Renal pelvis (tissue), 4 donors: ENCODE data around the gene SPRR2D. TPM values are rescaled to one million over a fixed set of nuclear protein-coding genes. Genes with fewer than 3 reads are reported as not detected.
"Not testable (repeated sequence)": the region's sequence is repeated elsewhere in the genome, so short reads cannot be mapped to it uniquely, and the experiment has no call there.

Source experiments
- DNase-seq: peaks from one replicate; pipeline ENCODE4 v3.0.0-alpha.2; 2013
- polyA plus RNA-seq, 3 donors: library from polyadenylated mRNA; unstranded; fragments of 120-200 nt; gene quantifications; one replicate each; pipeline ENCODE4 v1.2.1, GENCODE V29; 2013; ENCODE audit not compliant: insufficient read length in 3 of 3

SPRR2D gene
- polyA plus RNA-seq, 3 donors = 0.14 TPM; not detected in 2

- not testable (repeated sequence) for DNase-seq
These were observed 19.1 kb downstream of the SPRR2D start for GRCh38 chr1:153021829-153022228.

- DNase-seq = not testable (repeated sequence)
These were observed 29.6 kb downstream of the SPRR2D start for GRCh38 chr1:153011235-153011758.

GRCh38 chr1:153001382-153001781, 39.5 kb downstream of the SPRR2D start, which contains the start of gene SPRR3:
SPRR3 (plus strand) TSS chr1:153001749; CDS start chr1:153003021, 1,272 bp downstream.
- no peak for DNase-seq

GRCh38 chr1:153000294-153000693, 40.6 kb downstream of the SPRR2D start:
- no peak for DNase-seq

GRCh38 chr1:152999818-153000217, 41.1 kb downstream of the SPRR2D start:
- no peak for DNase-seq

- no peak for DNase-seq
These were observed 42.4 kb downstream of the SPRR2D start for GRCh38 chr1:152998476-152998875.

GRCh38 chr1:152997901-152998300, 43.0 kb downstream of the SPRR2D start:
- DNase-seq = no peak

- DNase-seq = no peak
These were observed 44.1 kb downstream of the SPRR2D start for GRCh38 chr1:152996633-152997400.

- DNase-seq = no peak
These were observed 45.1 kb downstream of the SPRR2D start for GRCh38 chr1:152995842-152996241.

- no peak for DNase-seq
These were observed 47.7 kb downstream of the SPRR2D start for GRCh38 chr1:152993186-152993585.

Other genes with a start within 250 kb of the SPRR2D start
- gene LCE1D, start 244.4 kb downstream of the SPRR2D start, polyA plus RNA-seq = not detected
- gene LCE1C, start 234.5 kb downstream of the SPRR2D start, polyA plus RNA-seq = not detected
- not detected for gene LCE1B, start 229.1 kb downstream of the SPRR2D start, polyA plus RNA-seq
- gene LCE1A, start 213.6 kb downstream of the SPRR2D start, polyA plus RNA-seq = not detected
- not detected for gene LCE6A, start 198.3 kb downstream of the SPRR2D start, polyA plus RNA-seq
- not detected for gene LCE7A, start 181.1 kb downstream of the SPRR2D start, polyA plus RNA-seq
- gene SMCP, start 162.8 kb downstream of the SPRR2D start, polyA plus RNA-seq = not detected
- under 1 TPM; 0.16 to 0.36 (median 0.21) TPM for gene IVL, start 132.6 kb downstream of the SPRR2D start, polyA plus RNA-seq
- not detected for gene SPRR5, start 93.9 kb downstream of the SPRR2D start, polyA plus RNA-seq
- not detected for gene SPRR4, start 70.5 kb downstream of the SPRR2D start, polyA plus RNA-seq
- gene SPRR1A, start 57.0 kb downstream of the SPRR2D start, polyA plus RNA-seq = not detected
- gene SPRR3, start 39.4 kb downstream of the SPRR2D start, polyA plus RNA-seq = under 1 TPM in 1 of 3 donors, not detected in 2; 0.23 TPM
- not detected for gene SPRR1B, start 9.9 kb downstream of the SPRR2D start, polyA plus RNA-seq
- gene SPRR2A, start 16.4 kb upstream of the SPRR2D start, polyA plus RNA-seq = not detected
- under 1 TPM in 1 of 3 donors, not detected in 2; 0.16 TPM for gene SPRR2B, start 30.5 kb upstream of the SPRR2D start, polyA plus RNA-seq
- not detected for gene SPRR2E, start 53.4 kb upstream of the SPRR2D start, polyA plus RNA-seq
- gene SPRR2F, start 72.4 kb upstream of the SPRR2D start, polyA plus RNA-seq = not detected
- gene SPRR2G, start 109.8 kb upstream of the SPRR2D start, polyA plus RNA-seq = not detected
- not detected for gene LELP1, start 162.3 kb upstream of the SPRR2D start, polyA plus RNA-seq
- not detected for gene PRR9, start 176.5 kb upstream of the SPRR2D start, polyA plus RNA-seq
- gene LORICRIN, start 218.6 kb upstream of the SPRR2D start, polyA plus RNA-seq = under 1 TPM in 1 of 3 donors, not detected in 2; 0.07 TPM